ENCODE data around the gene SERPINA3.

The SERPINA3 gene

GRCh38 chr14:94655169-94655710, 43.0 kb downstream of the SERPINA3 start:
- DNase-seq (ENCODE audit: low spot score): no peak

- no peak for DNase-seq (ENCODE audit: low spot score)
Measured at GRCh38 chr14:94656043-94656442, 43.9 kb downstream of the SERPINA3 start.

- no peak for DNase-seq (ENCODE audit: low spot score)
Measured at GRCh38 chr14:94659256-94659655, 47.1 kb downstream of the SERPINA3 start.

DNA sequence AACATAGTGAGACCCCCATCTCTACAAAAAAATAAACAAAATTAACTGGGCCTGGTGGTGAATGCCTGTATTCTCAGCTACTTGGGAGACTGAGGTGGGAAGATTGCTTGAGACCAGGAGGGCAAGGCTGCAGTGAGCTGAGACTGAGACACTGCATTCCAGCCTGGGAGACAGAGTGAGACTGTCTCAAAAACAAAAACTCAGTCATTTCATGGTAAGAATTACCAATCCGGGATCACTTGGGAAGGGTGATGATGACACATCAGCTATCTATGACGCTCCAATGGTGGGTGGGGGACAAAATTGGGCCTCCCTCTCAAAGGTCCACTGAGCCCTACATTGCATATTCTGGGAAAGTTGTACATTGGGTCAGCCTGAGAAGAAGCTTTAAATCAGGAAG, 47.7 kb downstream of the SERPINA3 start:
- DNase-seq (ENCODE audit: low spot score): no peak

GRCh38 chr14:94660306-94660946, 48.2 kb downstream of the SERPINA3 start:
- no peak for DNase-seq (ENCODE audit: low spot score)

DNA sequence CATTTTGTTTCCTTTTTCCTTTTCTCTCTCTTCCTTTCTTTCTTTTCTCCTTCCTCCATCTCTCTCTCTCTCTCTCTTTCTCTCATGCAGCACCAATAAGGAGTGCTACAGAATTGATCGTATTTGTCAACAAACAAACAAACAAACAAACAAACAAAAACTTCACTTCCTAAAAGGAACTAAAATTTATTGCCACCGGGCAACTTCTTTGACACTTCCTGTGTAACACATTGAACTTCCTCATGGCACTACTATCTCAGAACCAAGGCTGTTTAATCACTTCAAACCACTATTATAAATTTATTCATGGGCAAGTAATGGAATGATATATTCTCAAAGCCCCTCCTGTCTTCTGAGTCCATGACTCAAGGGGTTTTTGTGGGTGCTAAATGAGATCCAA, 51.3 kb downstream of the SERPINA3 start:
- no peak for DNase-seq (ENCODE audit: low spot score)

DNA sequence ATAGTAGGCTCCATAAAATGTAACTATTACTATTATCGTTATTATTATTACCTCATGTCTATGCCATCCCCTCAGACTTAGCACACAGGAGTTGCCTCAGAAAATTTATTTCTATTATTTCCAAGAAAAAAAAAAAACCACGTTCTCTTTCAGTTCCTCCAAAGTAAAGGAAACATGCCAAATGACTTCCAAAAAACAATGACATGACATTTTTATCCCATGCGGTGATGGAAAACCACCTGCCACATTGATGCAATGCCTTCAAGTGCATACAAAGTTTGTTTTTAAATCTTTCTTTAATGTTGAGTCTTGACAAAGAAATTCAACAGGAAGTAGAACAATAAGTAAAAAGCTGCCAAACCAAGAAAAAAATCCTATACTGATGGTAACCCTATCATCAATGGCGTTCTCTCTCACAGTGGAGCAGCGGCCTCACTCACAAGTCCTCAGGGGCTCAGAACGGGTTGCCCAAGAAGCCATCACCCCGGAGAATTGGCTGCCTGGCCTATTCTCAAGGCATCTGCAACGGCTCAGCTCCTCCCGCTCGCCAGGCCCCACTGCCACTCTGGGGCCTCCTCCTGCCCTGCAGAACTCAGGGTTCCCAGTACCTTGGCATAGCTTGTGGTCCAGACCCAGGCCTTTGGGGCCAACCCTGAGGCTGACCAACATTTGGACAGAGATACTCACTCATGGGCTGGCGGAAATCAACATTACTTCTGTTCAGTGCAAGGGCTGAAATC, 51.9 kb downstream of the SERPINA3 start:
- DNase-seq (ENCODE audit: low spot score): no peak

GRCh38 chr14:94665121-94665520, 52.9 kb downstream of the SERPINA3 start:
- DNase-seq (ENCODE audit: low spot score): no peak

- no peak for DNase-seq (ENCODE audit: low spot score)
Measured at GRCh38 chr14:94665544-94665943, 53.4 kb downstream of the SERPINA3 start.

DNA sequence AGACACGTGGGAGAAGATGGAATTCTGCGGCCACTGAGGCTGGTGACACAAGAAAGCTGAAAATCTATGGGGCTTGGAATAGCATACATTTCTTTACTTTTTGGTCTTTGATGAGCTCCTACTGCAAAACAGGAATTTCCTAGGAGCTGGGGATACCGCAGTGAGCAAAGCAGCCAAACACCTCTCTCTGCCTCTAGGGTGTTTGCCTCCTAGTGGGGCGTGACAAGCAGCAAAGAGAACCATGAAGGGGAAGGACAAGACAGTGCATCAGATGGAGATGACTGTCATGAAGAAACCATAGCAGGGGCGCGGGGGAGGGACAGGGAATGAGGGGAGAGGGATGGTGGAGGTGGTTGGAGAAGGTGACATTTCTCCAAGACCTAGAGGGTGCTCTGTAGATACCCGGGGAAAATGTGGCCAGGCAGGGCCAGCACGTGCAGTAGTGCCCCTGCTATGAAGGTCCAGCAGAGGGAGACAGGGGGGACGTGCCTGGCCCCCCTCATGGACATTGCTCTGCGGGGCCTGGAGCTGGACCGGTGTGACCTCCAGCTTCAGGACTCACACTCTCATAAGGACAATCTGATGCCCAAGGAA, 58.6 kb downstream of the SERPINA3 start:
- no peak for DNase-seq (ENCODE audit: low spot score)

GRCh38 chr14:94671870-94672444, 59.8 kb downstream of the SERPINA3 start:
- DNase-seq (ENCODE audit: low spot score): no peak

GRCh38 chr14:94673071-94673470, 60.9 kb downstream of the SERPINA3 start:
- DNase-seq (ENCODE audit: low spot score): no peak
